Activated CD4-positive, alpha-beta T cell treated with anti-CD3 and anti-CD28 coated beads for 48 hours (primary cell): Measurements from ENCODE around the gene LPP.

Experiments used
- DNase-seq: peaks from one replicate; pipeline ENCODE4 v3.0.0-alpha.2; 2020

Gene LPP

GRCh38 chr3:188822411-188822810, 668.5 kb downstream of the LPP start:
- DNase-seq, result no peak

- no peak for DNase-seq
These were observed 670.6 kb downstream of the LPP start for GRCh38 chr3:188824566-188824965.

GRCh38 chr3:188825901-188826300, 671.9 kb downstream of the LPP start:
- DNase-seq, result no peak

GRCh38 chr3:188826574-188826973, 672.6 kb downstream of the LPP start:
- peak; percentile 22 for DNase-seq

- no peak for DNase-seq
These were observed 673.1 kb downstream of the LPP start for GRCh38 chr3:188827103-188827502.

- DNase-seq, result no peak
These were observed 673.6 kb downstream of the LPP start for GRCh38 chr3:188827576-188827975.

- DNase-seq, result no peak
These were observed 675.2 kb downstream of the LPP start for GRCh38 chr3:188829130-188829529.

- no peak for DNase-seq
These were observed 675.6 kb downstream of the LPP start for GRCh38 chr3:188829576-188829975.

GRCh38 chr3:188830893-188831292, 676.9 kb downstream of the LPP start:
- peak; percentile 13 for DNase-seq

- no peak for DNase-seq
These were observed 678.2 kb downstream of the LPP start for GRCh38 chr3:188832146-188832545.

GRCh38 chr3:188832961-188833721, 679.2 kb downstream of the LPP start:
- DNase-seq, result no peak

- peak; percentile 38 for DNase-seq
These were observed 680.4 kb downstream of the LPP start for GRCh38 chr3:188834349-188834748.

- DNase-seq, result no peak
These were observed 685.3 kb downstream of the LPP start for GRCh38 chr3:188839187-188839695.

GRCh38 chr3:188840290-188840689, 686.3 kb downstream of the LPP start:
- DNase-seq, result no peak

- no peak for DNase-seq
These were observed 687.9 kb downstream of the LPP start for GRCh38 chr3:188841906-188842305.

- DNase-seq, result no peak
These were observed 688.7 kb downstream of the LPP start for GRCh38 chr3:188842639-188843038.

- no peak for DNase-seq
These were observed 690.1 kb downstream of the LPP start for GRCh38 chr3:188844096-188844495.

- no peak for DNase-seq
These were observed 691.6 kb downstream of the LPP start for GRCh38 chr3:188845514-188845913.

- no peak for DNase-seq
These were observed 695.0 kb downstream of the LPP start for GRCh38 chr3:188848947-188849346.

GRCh38 chr3:188853856-188854771, 700.2 kb downstream of the LPP start:
- DNase-seq, result no peak

- DNase-seq, result no peak
These were observed 700.8 kb downstream of the LPP start for GRCh38 chr3:188854772-188855149.

- no peak for DNase-seq
These were observed 701.7 kb downstream of the LPP start for GRCh38 chr3:188855675-188856074.

GRCh38 chr3:188860147-188860546, 706.2 kb downstream of the LPP start:
- no peak for DNase-seq
